HL-60 (cell line): ENCODE data around the gene NUDC.

Source experiments
- DNase-seq, 2 experiments: peaks; one replicate each; pipeline ENCODE4 v3.0.0-alpha.2; 2010 to 2020; ENCODE audit warnings: low read depth in 1 of 2, low spot score in 1 of 2
- H3K27ac ChIP-seq: fragments of 250-450 bp; sonication (Bioruptor Pico); replicated peaks from 2 replicates; pipeline ENCODE4 v1.5.1; 2020; ENCODE audit warnings: mild to moderate bottlenecking, moderate library complexity
- H3K27me3 ChIP-seq: fragments of 250-450 bp; sonication (Bioruptor Pico); 2 replicates; pipeline ENCODE4 v1.5.1; 2021; ENCODE audit warnings: mild to moderate bottlenecking, moderate library complexity; ENCODE audit not compliant: insufficient read depth, poor library complexity, severe bottlenecking
- H3K4me3 ChIP-seq: replicated peaks from 2 replicates; pipeline ENCODE4 v1.5.1; 2011; ENCODE audit warnings: mild to moderate bottlenecking, control low read depth, low read length; ENCODE audit not compliant: insufficient read depth
- CTCF ChIP-seq: IDR thresholded peaks from one replicate; pipeline ENCODE4 v1.5.1; 2011; ENCODE audit warnings: low read length, control low read depth, inconsistent platforms; ENCODE audit not compliant: insufficient read depth
- GABPA ChIP-seq: IDR thresholded peaks from 2 replicates; pipeline ENCODE4 v1.6.1; 2012; ENCODE audit warnings: low read depth
- POLR2AphosphoS5 ChIP-seq: IDR thresholded peaks from 2 replicates; pipeline ENCODE4 v1.6.1; 2012; ENCODE audit warnings: low read depth
- REST ChIP-seq: IDR thresholded peaks from 2 replicates; pipeline ENCODE4 v1.6.1; 2012; ENCODE audit warnings: low read depth; ENCODE audit not compliant: insufficient replicate concordance
- SPI1 ChIP-seq: IDR thresholded peaks from 2 replicates; pipeline ENCODE4 v1.6.1; 2012; ENCODE audit warnings: low read depth, mild to moderate bottlenecking, borderline replicate concordance

The NUDC gene

GRCh38 chr1:26932531-26932930 lies 11.0 kb downstream of the NUDC start:
- peak in 1 of 2 experiments; percentile 43 for DNase-seq
- TF ChIP-seq SPI1, result peak; percentile 9; the same call in 1 of the 2 replicates
- TF ChIP-seq POLR2AphosphoS5, result no peak
- no peak for TF ChIP-seq GABPA
- no peak for TF ChIP-seq REST
- Histone ChIP-seq H3K27me3 (no peaks in the 10 kb centered on the region), H3K4me3 (no peak overlapping the region), H3K27ac (no peak overlapping the region)

- Histone ChIP-seq H3K27me3 (no peaks in the 10 kb centered on the region), H3K27ac (no peak overlapping the region), H3K4me3 (no peak overlapping the region)
- DNase-seq, result no peak
- TF ChIP-seq SPI1 (no peak), POLR2AphosphoS5 (no peak), GABPA (no peak), REST (no peak), CTCF (no peak)
These were observed 15.3 kb downstream of the NUDC start for GRCh38 chr1:26936823-26937222.

- H3K27me3 ChIP-seq, result no peaks in the 10 kb centered on the region
- no peak for TF ChIP-seq SPI1
- TF ChIP-seq GABPA, result no peak
- no peak for TF ChIP-seq POLR2AphosphoS5
- TF ChIP-seq CTCF, result no peak
- no peak for TF ChIP-seq REST
- no peak overlapping the region for H3K27ac ChIP-seq
- DNase-seq, result no peak
- no peak overlapping the region for H3K4me3 ChIP-seq
These were observed 16.6 kb downstream of the NUDC start for GRCh38 chr1:26938004-26938658.
